Measurements from ENCODE around the gene FAM120B.
"Not testable (repeated sequence)": the region's sequence is repeated elsewhere in the genome, so short reads cannot be mapped to it uniquely, and the experiment has no call there.

FAM120B gene

DNA sequence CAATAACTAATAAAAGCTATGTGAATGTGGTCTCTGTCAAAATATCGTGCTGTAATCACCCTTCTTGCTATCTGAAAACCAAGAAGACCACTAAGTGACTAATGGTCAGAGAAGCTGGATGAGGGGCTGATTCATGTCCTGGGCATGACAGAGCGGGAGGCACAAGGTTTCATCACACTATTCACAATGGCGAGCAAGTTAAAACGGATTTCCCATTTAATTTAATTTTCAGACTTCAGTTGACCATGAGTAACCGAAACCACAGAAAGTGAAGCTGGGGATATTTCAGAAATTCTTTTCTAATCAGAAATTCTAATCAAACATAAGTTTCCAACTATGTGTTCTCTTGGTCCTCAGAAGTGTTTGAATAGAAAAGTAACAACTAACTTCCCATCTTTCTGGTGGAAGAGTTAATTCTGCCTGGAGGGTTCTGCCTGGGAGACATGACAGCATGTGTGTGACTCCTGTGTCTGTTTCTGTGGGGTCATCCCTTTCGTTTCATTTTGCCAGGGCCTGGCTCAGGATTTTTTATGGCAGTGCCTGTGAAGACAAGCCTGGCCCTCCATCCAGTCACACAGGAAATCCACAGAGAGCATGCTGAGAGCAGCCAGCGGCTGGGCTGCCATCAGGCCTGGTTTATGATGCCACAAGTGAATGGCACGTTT, 98.9 kb downstream of the FAM120B start:
- Mint-ChIP-seq H3K36me3 (ENCODE audit: low read depth) (peaks cover 35% of the 10 kb centered on the region), H3K9me3 (peaks cover 3% of the 10 kb centered on the region), H3K27me3 (no peaks in the 10 kb centered on the region), H3K4me1 (no peaks in the 10 kb centered on the region), H3K27ac (peak overlapping the region; percentile 37), H3K4me3 (no peak overlapping the region)
- no peak for ATAC-seq
- DNase-seq = no peak

- Mint-ChIP-seq H3K4me1 (no peaks in the 10 kb centered on the region), H3K36me3 (ENCODE audit: low read depth) (peaks cover 32% of the 10 kb centered on the region), H3K4me3 (no peak overlapping the region), H3K27ac (no peak overlapping the region), H3K27me3 (no peaks in the 10 kb centered on the region), H3K9me3 (peaks cover 13% of the 10 kb centered on the region)
- no peak for DNase-seq
- ATAC-seq = no peak
Measured at GRCh38 chr6:170407200-170407599, 100.6 kb downstream of the FAM120B start.

GRCh38 chr6:170407932-170408331, 101.4 kb downstream of the FAM120B start:
- Mint-ChIP-seq H3K27ac (no peak overlapping the region), H3K4me3 (no peak overlapping the region), H3K36me3 (ENCODE audit: low read depth) (peaks cover 32% of the 10 kb centered on the region), H3K27me3 (no peaks in the 10 kb centered on the region), H3K4me1 (no peaks in the 10 kb centered on the region), H3K9me3 (peaks cover 13% of the 10 kb centered on the region)
- DNase-seq = no peak
- no peak for ATAC-seq

DNA sequence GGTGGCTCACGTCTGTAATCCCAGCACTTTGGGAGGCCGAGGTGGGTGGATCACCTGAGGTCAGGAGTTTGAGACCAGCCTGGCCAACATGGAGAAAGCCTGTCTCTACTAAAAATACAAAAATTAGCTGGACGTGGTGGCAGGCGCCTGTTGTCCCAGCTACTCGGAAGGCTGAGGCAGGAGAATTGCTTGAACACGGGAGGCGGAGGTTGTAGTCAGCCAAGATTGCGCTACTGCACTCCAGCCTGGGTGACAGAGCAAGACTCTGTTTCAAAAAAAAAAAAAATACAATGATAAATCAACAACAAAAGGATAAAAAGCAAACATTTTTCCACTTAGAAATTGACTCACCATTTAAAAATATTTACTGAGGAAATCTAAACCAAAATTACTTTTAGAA, 103.2 kb downstream of the FAM120B start:
- H3K4me1 Mint-ChIP-seq, H3K4me3 Mint-ChIP-seq, H3K27me3 Mint-ChIP-seq, ATAC-seq, DNase-seq, H3K27ac Mint-ChIP-seq: not testable (repeated sequence)
- H3K9me3 Mint-ChIP-seq = peaks cover 24% of the 10 kb centered on the region
- H3K36me3 Mint-ChIP-seq (ENCODE audit: low read depth) = peaks cover 31% of the 10 kb centered on the region

DNA sequence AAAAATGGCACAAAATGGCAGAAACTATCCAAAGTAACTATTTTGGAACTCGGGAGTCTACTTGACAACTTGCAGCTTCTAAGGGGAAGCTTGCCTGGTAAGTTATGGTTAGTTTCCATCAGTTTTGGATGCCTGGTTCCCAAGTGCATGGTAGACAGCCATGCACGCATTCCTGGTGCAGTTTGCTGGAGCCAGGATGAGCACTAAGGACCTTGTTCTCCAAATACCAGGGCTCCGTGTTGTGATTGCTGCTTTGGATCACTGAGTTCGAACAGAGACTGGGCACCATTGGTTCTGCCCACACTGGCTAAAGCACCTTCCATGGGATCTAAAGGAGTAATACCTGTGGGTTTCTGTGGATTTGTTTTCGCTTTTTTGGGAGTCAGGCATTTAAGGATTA, 103.7 kb downstream of the FAM120B start:
- DNase-seq (no peak), ATAC-seq (no peak)
- H3K4me3 Mint-ChIP-seq = no peak overlapping the region
- H3K27ac Mint-ChIP-seq = no peak overlapping the region
- peaks cover 2% of the 10 kb centered on the region for H3K27me3 Mint-ChIP-seq
- H3K4me1 Mint-ChIP-seq = no peaks in the 10 kb centered on the region
- peaks cover 24% of the 10 kb centered on the region for H3K9me3 Mint-ChIP-seq
- peaks cover 26% of the 10 kb centered on the region for H3K36me3 Mint-ChIP-seq (ENCODE audit: low read depth)

- Mint-ChIP-seq H3K27ac (no peak overlapping the region), H3K4me3 (no peak overlapping the region), H3K36me3 (ENCODE audit: low read depth) (peaks cover 4% of the 10 kb centered on the region), H3K27me3 (peaks cover 12% of the 10 kb centered on the region), H3K4me1 (peaks cover 3% of the 10 kb centered on the region), H3K9me3 (peaks cover 22% of the 10 kb centered on the region)
- no peak for ATAC-seq
- DNase-seq = no peak
Measured at GRCh38 chr6:170415318-170415717, 108.8 kb downstream of the FAM120B start.

DNA sequence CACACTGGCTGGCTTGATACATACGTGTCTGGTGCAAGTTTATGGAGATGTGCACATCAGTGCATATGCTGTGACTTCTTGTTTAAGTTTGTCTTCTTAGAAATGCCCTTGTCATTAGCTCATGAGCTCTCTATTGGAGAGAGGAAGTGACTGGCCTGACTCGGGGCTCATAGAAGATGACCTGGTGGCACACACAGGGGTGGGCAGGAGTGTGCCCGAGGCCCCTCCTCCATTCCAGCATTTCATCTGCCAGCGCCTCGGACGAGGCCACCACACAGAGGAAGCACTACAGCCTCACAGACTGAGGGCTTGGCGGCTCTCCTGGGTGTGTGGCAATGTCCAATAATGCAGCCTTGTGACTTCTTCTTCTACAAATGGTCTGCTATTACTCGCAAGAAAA, 109.7 kb downstream of the FAM120B start:
- peaks cover 3% of the 10 kb centered on the region for H3K4me1 Mint-ChIP-seq
- H3K9me3 Mint-ChIP-seq = peaks cover 13% of the 10 kb centered on the region
- H3K36me3 Mint-ChIP-seq (ENCODE audit: low read depth) = peaks cover 4% of the 10 kb centered on the region
- H3K4me3 Mint-ChIP-seq = no peak overlapping the region
- no peak overlapping the region for H3K27ac Mint-ChIP-seq
- ATAC-seq (no peak), DNase-seq (no peak)
- peaks cover 12% of the 10 kb centered on the region for H3K27me3 Mint-ChIP-seq

- no peak for ATAC-seq
- Mint-ChIP-seq H3K27me3 (peaks cover 12% of the 10 kb centered on the region), H3K4me1 (peaks cover 3% of the 10 kb centered on the region), H3K36me3 (ENCODE audit: low read depth) (peaks cover 4% of the 10 kb centered on the region), H3K4me3 (no peak overlapping the region), H3K27ac (no peak overlapping the region), H3K9me3 (peaks cover 11% of the 10 kb centered on the region)
- no peak for DNase-seq
Measured at GRCh38 chr6:170416959-170417606, 110.5 kb downstream of the FAM120B start.

- peaks cover 3% of the 10 kb centered on the region for H3K4me1 Mint-ChIP-seq
- H3K27ac Mint-ChIP-seq = no peak overlapping the region
Measured at GRCh38 chr6:170417881-170418280, 111.3 kb downstream of the FAM120B start.

GRCh38 chr6:170420283-170420682, 113.7 kb downstream of the FAM120B start:
- Mint-ChIP-seq H3K9me3 (no peaks in the 10 kb centered on the region), H3K27me3 (peaks cover 15% of the 10 kb centered on the region), H3K4me3 (no peak overlapping the region), H3K27ac (no peak overlapping the region), H3K36me3 (ENCODE audit: low read depth) (no peaks in the 10 kb centered on the region), H3K4me1 (peaks cover 3% of the 10 kb centered on the region)
- ATAC-seq (no peak), DNase-seq (no peak)

More at GRCh38 chr6:170417881-170418280, 111.3 kb downstream of the FAM120B start:
- DNase-seq (no peak), ATAC-seq (no peak)
- no peak overlapping the region for H3K4me3 Mint-ChIP-seq
- peaks cover 14% of the 10 kb centered on the region for H3K27me3 Mint-ChIP-seq
- H3K9me3 Mint-ChIP-seq = peaks cover 11% of the 10 kb centered on the region
- peaks cover 4% of the 10 kb centered on the region for H3K36me3 Mint-ChIP-seq (ENCODE audit: low read depth)

GRCh38 chr6:170420791-170421776, 114.5 kb downstream of the FAM120B start:
- ATAC-seq = no peak
- no peaks in the 10 kb centered on the region for H3K9me3 Mint-ChIP-seq
- no peak overlapping the region for H3K4me3 Mint-ChIP-seq
- no peak for DNase-seq
- H3K27me3 Mint-ChIP-seq = peaks cover 19% of the 10 kb centered on the region
- no peaks in the 10 kb centered on the region for H3K36me3 Mint-ChIP-seq (ENCODE audit: low read depth)
- H3K27ac Mint-ChIP-seq = no peak overlapping the region
- H3K4me1 Mint-ChIP-seq = peaks cover 3% of the 10 kb centered on the region

DNA sequence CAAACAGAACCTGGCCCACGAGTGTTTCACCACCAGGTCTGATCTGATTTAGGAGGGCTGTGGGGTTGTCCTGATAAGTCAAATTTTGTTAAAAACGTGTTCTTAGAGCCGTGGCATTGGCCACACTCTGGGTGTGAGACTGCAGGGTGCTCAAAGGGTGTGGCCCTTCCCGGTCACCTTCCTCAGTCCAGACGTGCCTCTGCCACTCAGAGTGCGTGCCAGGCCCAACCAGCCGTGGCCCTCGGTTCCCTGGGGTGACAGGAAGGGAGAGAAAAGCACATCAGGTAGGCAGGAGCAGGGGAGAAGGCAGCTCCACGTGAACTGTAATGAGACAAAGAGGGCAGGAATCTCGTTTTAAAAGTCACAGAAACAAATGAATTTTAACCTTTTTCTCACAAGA, 115.4 kb downstream of the FAM120B start:
- no peaks in the 10 kb centered on the region for H3K9me3 Mint-ChIP-seq
- no peak for DNase-seq

DNA sequence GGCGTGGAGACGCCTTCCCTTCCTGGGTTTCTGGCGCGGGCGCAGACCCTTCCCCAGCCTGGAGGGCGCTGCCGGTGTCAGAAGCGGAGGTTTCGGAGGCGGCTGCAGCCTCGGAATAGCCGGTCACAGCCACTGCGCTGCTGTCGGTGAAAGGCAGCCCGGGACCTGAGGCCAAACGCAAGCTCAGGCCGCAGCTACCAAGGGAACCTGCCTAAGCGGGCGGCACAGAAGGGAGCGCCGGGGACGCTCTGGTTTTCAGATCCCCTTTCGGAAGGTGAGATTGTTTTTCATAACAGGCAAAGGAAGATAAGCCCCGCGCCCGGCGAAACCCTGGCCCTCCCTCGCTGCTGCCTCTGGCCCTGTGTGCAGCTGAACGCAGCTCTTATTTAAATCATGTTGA, 116.5 kb downstream of the FAM120B start:
- ATAC-seq (no peak), DNase-seq (no peak)
- no peak overlapping the region for H3K27ac Mint-ChIP-seq
- no peaks in the 10 kb centered on the region for H3K9me3 Mint-ChIP-seq
- no peaks in the 10 kb centered on the region for H3K4me1 Mint-ChIP-seq
- peaks cover 21% of the 10 kb centered on the region for H3K27me3 Mint-ChIP-seq
- no peak overlapping the region for H3K4me3 Mint-ChIP-seq
- no peaks in the 10 kb centered on the region for H3K36me3 Mint-ChIP-seq (ENCODE audit: low read depth)

More for the DNA sequence above, 115.4 kb downstream of the FAM120B start:
- no peak for ATAC-seq
- Mint-ChIP-seq H3K4me1 (peaks cover 3% of the 10 kb centered on the region), H3K36me3 (ENCODE audit: low read depth) (no peaks in the 10 kb centered on the region), H3K27me3 (peaks cover 21% of the 10 kb centered on the region), H3K4me3 (no peak overlapping the region), H3K27ac (no peak overlapping the region)

- peaks cover 21% of the 10 kb centered on the region for H3K27me3 Mint-ChIP-seq
- ATAC-seq = no peak
- H3K4me3 Mint-ChIP-seq = no peak overlapping the region
- H3K4me1 Mint-ChIP-seq = no peaks in the 10 kb centered on the region
- no peaks in the 10 kb centered on the region for H3K36me3 Mint-ChIP-seq (ENCODE audit: low read depth)
- no peak for DNase-seq
- H3K27ac Mint-ChIP-seq = no peak overlapping the region
- no peaks in the 10 kb centered on the region for H3K9me3 Mint-ChIP-seq
Measured at GRCh38 chr6:170423814-170424603, 117.5 kb downstream of the FAM120B start.

Data from activated naive CD8-positive, alpha-beta T cell treated with anti-CD3 and anti-CD28 coated beads, Interleukin-2, amount 50 U/mL, for 24 hours (primary cell).